Right lung (tissue), 5 donors: ENCODE measurements around the gene AGBL5. TPM values are rescaled to one million over a fixed set of nuclear protein-coding genes. Genes with fewer than 3 reads are reported as not detected.

ENCODE experiments used
- DNase-seq, 2 donors: peaks; one replicate each; pipeline ENCODE4 v3.0.0-alpha.2; 2013
- polyA plus RNA-seq, 5 donors: library from polyadenylated mRNA; unstranded; fragments of 120-200 nt; gene quantifications; one replicate each; pipeline versions ENCODE4 v1.2.1 to v1.2.3, GENCODE V29; 2013; ENCODE audit warnings: inconsistent platforms in 1 of 5, low replicate concordance in 1 of 5; ENCODE audit not compliant: insufficient read length in 5 of 5, insufficient read depth in 1 of 5

Gene AGBL5
- polyA plus RNA-seq, 5 donors = 45.6 to 55.3 (median 53.8) TPM

DNA sequence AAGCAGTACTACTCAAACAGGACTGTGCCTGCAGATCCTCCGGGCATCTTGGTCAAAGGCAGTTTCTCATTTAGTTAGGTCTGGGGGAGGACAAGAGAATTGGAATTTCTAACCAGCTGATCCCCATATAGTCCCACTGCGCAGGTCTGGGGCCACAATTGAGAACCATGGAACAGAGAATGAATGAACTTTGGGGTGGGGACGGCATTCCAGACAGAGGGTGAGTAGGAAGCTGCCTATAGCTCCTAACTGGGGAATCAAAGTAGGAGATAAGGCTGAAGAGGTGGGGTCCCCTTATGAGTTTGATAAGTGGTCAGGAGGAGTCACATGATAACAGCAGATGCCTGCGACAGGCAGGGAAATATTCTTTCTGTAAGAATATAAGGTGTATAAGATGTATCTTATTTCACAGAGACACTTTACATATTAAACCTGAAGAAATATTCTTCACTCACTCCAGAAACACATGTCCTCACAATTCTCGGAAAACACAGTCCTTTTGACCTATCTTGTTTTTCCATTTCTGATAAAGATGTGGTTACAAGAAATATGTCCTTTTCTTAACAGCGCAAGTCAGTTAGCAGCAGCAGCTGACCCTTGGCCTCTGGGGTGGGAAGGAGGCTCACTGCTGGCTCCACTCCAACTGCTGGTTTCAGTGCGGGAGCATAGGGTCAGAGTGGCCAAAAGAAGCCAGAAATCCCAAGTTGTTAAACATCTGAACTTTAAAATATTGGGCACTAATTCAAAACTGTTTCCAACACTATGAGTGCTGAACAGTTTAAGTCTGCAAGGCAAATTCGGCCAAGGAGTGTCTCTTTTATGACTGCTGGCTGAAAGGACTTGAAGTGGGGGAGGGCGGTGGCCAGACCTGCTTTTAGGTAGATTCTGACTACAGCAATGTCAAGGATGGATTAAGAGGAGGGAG, 31.3 kb upstream of the AGBL5 start:
- no peak for DNase-seq

- DNase-seq = no peak
These were observed 30.0 kb upstream of the AGBL5 start for GRCh38 chr2:27021253-27022049.

DNA sequence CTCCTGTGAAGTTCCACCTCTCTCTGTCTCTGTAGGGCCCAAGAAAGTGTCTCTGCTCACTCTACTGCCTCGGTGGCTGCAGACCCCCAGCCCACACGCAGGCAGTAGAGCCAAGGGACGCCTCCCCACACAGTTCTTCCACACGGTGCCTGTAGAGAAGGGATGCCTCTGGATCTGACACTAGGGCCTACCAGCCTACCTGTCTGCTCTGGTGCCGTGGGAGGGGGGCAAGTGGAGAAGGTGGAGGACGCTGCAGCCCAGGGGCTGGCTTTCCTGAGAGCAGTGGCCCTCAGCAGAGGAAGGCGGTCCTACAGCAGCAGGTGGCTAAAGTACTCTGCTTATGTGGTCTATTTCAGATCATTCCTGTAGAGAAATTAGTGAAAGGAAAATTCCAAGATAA, 27.7 kb upstream of the AGBL5 start:
- no peak for DNase-seq

GRCh38 chr2:27024188-27024587, 27.3 kb upstream of the AGBL5 start:
- DNase-seq = no peak

GRCh38 chr2:27024812-27025211, 26.7 kb upstream of the AGBL5 start:
- DNase-seq = no peak

DNA sequence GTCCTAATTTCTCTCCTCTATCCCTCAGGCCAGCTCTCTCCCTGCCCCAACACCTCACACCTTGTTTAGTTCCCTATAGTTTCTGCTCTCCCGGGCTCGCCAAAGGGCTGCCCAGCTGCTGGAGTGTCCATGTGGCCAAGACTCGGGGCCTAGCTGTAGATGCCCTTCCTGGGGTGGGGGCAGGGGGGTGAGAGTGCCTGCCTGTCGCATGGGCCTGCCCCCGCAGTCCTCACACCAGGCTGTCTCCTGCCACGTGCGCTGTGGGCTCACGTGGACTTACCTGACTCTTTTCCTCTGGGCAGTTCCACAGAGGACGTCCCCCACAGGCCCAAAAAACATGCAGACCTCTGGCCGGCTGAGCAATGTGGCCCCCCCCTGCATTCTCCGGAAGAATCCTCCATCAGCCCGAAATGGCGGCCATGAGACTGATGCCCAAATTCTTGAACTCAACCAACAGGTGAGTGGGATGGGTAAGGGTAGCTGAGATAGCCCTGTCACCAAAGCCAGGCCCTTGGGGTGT, 26.1 kb upstream of the AGBL5 start:
- DNase-seq = no peak

DNA sequence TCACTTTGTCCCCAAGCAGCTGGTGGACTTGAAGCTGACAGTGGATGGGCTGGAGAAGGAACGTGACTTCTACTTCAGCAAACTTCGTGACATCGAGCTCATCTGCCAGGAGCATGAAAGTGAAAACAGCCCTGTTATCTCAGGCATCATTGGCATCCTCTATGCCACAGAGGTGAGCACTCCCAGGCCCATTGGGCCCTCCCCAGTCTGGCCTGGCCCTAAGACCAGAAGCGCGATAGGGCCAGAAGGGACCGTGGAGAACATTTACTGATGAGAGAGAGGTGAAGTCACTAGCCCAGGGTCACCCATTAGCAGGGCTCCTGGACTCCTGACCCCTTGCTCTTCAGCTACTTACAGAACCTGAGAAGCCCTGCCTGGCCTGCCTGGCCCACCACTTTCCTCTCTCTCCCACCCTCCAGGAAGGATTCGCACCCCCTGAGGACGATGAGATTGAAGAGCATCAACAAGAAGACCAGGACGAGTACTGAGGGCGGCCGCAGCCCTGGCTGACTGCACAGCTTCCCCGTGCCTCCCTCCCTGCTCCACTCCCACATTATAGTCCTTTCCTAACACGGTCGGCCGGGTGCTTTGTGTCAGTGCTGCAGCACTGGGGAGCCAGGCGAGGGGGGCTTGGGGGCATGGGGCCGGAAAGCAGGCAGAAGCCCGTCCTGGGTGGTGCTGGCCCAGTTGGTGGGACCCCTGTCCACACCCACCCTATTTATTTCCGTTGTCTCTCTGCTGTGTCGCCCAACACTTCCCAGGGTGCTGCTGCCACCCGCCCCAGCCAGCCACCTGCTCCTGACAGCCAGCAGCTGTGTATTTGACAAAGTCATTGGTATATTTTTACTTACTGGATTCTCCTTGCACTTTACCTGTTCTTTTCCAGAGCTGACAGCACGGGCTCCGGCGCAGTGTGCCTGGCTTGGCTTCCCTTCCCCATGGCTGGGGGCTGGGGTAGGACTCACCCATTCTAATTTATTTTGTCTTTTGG, 25.3 kb upstream of the AGBL5 start:
- no peak for DNase-seq

GRCh38 chr2:27027211-27027651, 24.2 kb upstream of the AGBL5 start:
- no peak for DNase-seq

- DNase-seq = no peak
These were observed 22.4 kb upstream of the AGBL5 start for GRCh38 chr2:27029051-27029450.

GRCh38 chr2:27032495-27033252, 18.8 kb upstream of the AGBL5 start, which contains the start of gene TMEM214:
Gene TMEM214 (plus strand): TSS chr2:27032965. CDS start chr2:27033016, 51 bp downstream.
- DNase-seq = peak; percentile 81 to 86

GRCh38 chr2:27033253-27033852, 18.1 kb upstream of the AGBL5 start:
- DNase-seq = no peak

DNA sequence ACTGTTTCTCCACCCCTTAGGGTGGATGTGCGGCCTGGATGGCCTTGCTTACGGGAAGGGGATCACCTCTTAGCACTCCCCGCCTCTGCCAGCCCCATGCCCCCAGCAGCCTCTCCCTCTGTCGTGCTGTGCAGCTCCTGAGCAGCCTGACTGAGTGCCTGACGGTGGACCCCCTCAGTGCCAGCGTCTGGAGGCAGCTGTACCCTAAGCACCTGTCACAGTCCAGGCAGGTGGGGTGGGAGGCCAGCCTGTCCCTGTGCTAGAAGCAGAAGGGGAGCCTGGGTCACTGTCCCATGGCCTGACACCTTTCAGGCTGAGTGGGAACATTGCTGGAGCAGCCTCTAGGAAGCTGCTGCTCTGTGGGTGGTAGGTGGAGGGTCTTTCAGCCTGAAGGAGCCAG, 13.5 kb upstream of the AGBL5 start:
- no peak for DNase-seq

DNA sequence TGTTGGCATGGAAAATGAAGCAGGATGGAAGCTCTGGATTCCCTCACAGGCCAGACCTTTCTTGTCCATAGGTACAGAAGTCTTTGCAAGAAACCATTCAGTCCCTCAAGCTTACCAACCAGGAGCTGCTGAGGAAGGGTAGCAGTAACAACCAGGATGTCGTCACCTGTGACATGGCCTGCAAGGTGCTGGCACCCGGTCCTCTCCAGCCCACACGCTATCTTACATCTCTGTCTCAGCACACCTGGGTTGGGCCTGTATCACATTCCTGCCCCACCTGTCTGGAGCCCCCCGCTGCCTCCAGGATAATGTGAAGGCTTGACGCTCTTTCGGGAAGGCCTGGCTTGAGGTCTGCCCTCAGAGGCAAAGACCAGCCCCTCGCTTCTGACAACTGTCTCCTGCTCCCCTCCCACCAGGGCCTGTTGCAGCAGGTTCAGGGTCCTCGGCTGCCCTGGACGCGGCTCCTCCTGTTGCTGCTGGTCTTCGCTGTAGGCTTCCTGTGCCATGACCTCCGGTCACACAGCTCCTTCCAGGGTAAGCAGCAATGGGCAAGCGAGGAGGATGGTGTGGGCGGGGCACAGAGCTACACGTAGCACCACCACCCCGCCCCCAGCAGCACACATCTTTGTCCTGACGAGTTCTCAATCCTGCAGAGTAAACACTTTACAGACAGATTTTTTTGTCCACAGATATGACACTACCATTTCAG, 12.7 kb upstream of the AGBL5 start:
- DNase-seq = no peak

- DNase-seq = no peak
These were observed 12.0 kb upstream of the AGBL5 start for GRCh38 chr2:27039426-27039825.

DNA sequence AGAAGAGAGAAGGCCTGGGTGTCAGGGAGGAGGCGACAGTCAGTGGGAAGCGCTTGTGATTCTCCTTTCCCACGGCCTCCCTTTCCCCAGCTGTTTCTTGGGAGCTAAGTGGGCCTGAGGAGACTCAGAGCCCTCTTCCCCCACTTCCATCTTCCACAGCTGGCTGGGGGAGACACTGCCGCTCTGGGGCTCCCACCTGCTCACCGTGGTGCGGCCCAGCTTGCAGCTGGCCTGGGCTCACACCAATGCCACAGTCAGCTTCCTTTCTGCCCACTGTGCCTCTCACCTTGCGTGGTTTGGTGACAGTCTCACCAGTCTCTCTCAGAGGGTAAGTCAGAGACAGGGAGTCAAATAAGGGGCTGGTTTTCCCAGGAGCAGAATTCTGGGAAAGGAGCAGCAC, 11.6 kb upstream of the AGBL5 start:
- DNase-seq = no peak

GRCh38 chr2:27040282-27040681, 11.2 kb upstream of the AGBL5 start:
- DNase-seq = no peak

- DNase-seq = no peak
These were observed 9.7 kb upstream of the AGBL5 start for GRCh38 chr2:27041752-27042151.

DNA sequence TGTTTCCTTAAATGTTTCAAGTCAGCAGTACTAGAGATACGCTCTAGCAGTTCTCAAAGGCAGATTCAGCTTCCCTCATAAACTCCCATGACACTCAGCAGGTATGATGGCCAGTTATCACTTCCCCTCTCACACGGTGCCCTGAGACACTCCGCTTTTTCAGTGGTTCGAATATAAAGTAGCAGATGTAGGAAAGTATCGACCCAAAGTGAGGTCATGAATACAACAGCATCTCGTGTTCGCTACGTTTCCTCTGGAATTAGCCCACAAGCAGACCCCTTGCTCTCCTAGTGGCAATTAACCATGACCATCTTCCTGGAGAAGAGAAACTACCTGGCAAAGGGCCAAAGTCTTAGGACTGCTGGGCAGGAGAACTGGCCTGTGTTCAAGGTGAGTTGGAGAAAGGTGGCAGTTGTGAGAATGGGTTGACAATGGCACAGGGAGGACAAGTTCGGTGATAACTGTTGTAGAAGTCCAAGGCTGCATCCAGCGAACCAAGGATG, 9.3 kb upstream of the AGBL5 start:
- no peak for DNase-seq

DNA sequence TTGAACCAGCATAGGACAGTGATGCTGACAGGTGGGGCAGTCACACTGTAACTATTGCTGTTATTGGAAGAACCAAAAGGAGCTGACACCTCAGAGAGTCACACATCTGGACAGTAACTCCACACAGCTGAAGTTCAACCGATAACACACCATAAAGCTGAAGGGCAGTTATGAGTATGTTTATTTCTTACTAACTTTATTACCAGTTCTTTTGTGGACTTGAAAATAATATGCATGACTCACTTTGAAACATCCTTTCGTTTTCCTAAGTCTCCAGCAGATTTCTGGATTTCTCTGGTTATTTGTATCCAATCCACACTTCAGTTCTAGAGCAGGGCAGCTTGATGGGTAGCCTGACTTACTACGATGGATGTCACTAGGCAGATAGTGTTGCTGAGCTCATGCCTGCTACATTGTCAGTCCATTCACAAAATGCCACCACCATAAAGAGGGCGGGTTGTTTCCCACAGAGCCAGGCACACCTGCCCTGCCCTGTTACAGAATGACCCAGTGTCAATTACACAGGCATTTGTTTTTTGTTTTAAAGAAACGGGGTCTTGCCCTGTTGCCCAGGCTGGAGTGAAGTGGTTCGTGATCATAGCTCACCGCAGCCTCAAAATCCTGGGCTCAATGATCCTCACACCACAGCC, 8.4 kb upstream of the AGBL5 start:
- DNase-seq = no peak
